ENCODE data around the gene NUDCD3.

Gene NUDCD3

DNA sequence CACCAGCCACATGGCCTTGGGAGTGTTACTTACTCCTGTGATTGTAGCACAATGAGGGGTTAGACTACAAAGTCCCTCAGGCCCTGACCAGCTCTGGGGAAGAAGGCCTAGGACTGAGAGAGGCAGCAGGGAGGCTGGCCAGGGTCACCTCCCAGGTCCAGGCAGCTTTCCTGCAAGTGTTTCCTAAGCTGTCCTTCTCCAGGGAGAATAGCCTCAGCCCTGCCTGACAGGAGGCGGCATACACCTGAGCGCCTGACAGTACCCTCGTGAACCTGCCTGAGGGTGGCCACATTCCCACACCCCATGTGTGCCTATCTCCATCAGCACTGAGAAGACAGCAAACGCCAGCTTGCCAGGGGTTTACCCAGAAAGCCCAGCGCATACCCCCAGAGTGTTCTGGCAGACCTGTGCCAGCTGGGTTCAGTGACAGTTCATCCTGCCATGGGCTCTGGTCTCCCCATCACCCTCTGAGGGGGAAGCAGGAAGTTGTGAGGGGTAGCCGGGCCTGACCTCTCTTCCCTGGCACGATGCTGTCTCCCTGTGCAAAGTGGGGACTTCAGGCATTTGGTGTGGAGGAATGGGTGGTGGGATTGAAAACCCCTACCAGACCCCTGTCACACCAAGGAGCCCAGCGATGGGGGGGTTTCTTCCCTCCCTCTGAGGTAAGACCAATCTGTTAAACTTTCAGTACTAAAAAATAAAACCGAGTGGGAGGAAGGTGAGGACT, 108.8 kb downstream of the NUDCD3 start:
- DNase-seq, result no peak

DNA sequence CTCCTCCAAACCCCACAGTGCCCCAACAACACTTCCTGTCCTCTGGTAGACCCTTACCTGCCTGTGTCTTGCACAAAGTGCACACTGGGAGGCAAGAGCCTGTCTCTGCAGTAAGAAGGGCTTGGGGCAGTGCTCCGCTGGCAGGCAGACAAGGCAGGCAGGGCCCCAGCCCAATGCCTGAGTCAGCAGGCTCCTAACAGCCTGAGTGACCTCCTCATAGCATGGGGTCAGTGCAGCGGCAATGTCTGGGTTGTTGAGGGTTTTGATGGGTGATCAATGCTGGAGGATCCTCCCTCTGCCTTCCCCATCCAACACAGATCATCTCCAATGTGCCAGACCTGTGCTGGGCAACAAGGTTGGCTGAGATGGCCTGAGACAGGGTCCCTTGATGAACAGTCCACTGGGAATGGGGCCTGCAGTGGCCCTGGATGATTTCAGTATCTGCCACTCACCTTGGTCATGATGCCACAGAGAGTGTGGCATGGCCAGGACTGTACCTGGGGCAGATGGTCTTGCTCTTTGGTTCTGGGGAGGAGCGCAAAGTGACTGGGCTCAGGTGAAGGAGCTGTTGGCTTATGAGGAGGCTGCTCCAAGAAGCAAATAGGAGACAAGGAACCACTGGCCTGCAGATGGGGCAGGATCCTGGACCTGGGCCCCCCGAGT, 109.5 kb downstream of the NUDCD3 start:
- DNase-seq, result no peak

DNA sequence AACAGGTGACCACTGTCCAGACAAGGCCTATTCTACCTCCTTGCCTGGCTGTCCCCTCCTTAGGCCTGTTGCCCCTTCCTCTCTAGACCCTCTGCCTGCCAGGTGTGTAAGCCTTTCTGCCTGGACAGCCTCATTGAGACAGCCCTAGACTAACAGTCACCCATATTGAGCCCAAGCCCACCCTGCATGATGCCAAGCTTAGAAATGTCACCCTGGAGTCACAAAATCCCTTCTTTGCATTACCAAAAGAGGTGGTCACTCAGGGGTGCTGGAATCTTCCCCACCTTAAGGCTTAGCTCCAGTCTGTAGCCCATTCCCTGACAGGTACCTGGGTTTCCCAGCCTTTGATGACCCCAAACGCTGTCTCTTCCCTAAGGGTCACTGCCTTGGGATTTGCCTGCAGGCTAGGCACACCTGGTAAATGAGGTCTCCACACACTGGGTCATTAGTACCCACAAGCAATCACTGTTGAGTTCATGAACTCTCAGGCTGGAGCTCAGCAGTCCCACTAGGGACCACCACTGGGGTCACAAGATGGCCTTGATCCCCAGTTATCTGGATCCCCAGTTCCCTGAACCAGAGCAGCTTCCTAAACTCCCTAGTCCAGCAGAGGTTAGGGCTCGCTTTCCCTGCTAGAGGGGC, 110.1 kb downstream of the NUDCD3 start:
- DNase-seq, result no peak

DNA sequence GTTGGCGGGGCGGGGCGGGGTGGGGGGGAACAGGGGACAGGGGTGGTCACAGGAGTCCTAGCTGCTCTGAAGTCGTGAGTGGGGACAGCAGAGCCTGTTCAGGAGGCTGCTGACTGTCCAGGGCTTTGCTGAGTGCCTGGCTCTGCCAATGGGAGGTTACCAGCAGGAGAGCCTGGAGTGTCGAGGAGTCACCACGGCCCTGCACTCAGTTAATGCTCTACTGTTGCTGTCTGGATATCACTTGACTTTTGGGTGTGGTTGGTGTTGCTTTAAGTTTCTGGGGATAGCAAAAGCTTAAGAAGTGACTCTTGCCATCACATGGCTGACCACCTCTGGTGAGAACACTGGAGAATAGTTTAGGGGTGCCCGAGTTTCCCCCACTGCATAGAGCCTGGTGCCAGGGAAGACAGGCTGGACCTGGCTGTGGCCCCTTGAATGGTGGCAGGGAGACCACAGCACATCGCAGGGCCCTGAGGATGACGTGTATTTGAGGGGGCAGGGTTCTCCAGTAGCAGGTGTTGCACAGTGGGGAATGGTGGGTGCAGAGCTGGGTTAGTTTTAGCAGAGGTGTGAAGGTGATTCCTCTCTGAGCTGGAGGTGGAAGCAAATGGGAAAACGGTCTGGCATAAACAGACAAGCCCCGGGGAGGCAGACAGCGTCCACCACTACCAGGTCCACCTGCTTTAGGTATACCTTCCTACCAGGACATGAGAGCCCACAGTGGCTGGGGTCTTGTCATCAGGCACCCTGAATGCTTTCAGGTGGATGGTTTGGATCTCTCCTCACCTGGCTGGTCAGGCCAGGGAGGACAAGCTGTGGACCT, 110.9 kb downstream of the NUDCD3 start:
- DNase-seq, result no peak

DNA sequence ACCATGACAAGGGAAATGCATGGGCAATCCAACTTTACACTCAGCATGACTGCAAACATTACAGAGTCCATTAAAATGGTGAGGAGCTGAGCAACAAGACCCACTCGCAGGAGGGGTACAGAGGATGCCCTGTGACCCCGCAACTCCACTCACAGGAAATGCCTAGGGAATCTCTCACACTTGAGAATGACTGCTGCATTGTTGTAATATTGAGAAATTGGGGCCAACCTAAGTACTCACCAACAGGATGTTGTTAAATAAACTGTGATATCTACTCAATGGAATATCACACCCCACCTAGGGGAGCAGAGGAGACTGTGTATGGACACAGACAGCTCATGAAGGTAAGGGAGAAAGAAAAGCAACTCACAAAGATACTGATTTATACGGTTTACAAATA, 111.7 kb downstream of the NUDCD3 start:
- DNase-seq, result no peak

DNA sequence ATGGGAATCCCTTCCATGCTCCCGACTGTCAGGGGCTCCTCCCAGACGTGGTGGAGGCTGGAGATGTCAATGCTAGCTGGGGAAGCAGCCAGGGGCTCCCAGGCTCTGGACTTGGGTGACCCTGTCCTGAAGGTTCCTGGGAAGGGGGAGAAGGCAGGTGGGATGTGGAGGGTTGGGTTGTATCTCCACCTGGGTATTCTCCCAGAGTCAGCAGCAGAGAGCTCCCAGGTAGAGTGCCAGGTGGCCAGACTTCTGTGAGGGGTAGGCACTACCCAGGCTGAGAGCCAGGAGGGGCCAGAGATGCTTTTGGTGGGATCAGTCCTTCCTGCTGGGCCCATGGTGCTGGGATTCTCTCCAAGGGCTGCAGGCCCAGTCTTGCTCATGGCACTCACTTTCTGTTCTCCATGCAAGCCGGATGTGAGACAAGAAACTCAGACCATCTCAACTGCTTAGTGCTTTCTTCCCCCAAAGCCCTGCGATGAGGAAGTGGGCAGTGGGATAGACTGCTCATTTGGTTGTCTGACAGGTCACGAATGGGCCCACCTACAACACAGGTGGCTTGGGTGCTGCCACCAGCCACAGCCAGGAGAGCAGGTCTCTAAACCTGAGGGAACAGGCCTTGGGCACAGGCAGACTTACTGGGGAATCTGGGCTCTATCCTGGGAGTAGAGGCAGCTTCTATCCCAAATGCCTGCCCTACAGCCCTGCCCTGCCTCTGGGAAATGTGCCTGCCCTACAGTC, 112.6 kb downstream of the NUDCD3 start:
- DNase-seq, result no peak

DNA sequence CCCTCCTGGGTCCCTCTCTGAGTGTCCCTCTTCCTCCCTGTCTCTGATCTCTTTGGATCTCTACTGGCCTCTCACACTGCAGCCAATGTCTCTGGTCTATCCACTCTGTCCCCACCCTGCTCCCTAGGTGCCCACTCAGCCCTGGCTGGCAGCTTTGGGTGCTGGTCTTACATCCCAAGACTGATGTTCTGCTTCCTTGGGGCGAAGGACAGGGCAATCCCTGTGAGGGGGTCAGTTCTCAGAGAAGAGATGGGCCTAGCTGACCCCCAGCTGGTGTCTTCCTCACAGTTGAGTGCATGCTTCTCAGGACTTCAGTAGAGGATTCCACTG, 113.4 kb downstream of the NUDCD3 start:
- no peak for DNase-seq

DNA sequence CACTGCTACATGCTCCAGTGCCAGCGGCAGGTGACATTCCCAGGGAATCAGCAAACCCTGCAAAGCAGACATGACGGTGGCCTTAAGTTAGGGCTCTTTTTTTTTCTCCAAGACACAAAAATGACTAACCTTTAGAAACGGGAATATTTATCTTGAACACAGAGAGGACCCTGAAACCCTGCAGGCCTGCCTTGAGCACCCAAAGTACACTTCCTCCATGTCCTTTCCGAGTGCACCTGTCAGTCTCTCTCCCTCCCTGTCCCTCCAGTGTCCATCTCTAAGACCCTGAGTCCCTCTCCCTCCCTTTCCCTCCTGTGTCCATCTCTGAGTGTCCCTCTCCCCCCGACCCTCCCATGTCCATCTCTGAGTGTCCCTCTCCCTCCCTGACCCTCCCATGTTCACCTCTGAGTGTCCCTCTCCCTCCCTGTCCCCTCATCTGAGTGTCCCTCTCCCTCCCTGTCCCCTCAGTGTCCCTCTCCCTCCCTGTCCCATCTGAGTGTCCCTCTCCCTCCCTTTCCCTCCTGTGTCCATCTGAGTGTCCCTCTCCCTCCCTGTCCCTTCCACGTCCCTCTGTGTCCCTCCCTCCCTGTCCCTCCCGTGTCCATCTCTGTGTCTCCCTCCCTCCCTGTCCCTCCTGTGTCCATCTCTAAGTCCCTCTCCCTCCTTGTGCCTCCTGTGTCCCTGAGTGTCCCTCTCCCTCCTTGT, 113.9 kb downstream of the NUDCD3 start:
- DNase-seq, result no peak

DNA sequence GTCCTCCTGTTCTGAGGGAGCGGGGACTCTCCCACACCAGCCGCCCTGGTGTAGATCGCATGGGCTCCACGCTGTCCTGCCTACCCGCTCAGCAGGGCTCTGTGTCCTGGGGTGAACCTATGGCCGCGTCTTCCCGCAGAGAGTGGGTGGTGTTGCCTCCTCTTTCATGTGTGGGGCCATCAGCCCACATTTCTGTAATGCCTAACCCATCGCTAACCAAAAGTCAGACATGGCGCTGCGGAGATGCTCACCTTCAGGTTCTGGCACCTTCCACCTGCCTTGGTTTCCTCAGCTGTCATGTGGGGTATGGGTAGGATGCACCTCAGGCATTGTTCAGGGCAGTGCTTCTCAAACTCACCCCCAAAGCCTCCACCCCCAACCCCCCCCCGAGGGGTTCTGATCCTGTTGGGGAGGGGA, 114.5 kb downstream of the NUDCD3 start:
- no peak for DNase-seq

DNA sequence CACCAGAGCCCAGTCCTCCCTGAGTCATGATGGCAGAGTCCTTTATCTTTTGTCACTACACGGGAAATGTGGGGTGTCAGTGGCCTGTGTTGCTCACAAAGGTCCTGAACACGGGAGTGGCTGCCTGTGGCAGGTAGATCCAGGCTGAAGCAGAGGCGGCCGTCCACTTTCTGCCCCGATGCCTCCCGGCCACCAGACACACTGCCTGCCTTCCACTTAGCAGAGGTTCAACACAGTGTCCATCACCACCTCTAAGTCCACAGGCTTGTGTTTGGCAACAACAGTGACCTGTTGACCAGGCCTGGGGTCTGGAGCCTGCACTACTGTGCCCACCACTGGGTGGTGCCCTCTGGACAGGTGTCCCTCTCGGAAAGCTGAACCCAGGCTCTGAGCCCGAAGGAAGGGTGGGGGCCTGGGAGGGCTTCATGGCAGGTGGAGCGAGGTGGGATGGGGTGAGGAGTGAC, 115.2 kb downstream of the NUDCD3 start:
- DNase-seq, result no peak

DNA sequence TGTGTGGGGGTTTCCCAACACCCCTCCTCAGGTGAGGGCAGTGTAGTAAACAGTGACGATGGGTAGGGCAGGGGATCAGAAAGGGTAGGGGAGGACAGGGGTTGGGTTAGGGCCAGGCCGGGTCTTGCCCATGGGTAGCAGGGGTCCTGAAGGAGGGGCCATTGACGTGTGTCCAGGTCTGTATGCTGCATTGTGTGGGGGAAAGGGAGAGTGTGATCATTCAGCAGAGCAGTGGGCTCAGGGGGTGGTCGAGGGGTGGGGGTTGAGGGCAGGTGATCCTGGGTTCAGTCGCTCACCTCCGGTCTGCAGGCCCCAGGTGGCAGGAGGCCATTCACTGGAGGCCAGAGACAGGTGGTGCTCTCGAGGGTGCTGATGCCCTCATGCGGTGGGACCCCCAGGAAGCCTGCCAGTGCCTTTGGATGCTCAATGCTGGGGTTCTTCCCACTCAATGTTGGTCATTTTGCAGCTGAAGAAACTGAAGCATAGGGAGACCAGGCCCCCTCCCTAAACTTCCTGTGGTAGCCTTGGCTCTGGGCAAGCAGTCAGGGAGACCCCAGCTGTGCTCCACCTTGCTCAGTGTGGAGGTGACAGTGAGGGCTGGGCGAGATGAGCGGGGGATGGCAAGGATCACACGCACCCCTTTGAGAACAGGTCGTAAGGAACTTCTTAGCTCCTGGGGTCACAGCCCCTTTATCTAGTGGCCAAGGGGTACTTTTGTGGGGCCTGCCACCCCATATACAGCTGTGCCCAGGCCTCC, 116.3 kb downstream of the NUDCD3 start:
- no peak for DNase-seq

DNA sequence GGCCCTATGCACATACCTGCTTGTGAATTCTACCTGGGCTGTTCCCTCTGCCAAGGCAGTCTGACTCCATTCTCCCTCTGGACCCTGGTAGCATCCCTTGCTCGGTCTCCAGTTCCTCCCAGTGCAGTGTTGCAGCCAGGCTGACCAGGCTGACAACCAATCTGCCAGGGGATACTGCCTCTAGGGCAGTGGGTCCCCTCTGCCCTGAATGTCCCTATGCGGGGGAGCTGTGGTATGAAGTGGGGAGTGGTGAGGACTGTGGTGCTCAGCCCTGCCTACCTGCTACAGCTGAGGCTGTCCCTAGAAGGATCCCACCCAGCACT, 117.1 kb downstream of the NUDCD3 start:
- no peak for DNase-seq

DNA sequence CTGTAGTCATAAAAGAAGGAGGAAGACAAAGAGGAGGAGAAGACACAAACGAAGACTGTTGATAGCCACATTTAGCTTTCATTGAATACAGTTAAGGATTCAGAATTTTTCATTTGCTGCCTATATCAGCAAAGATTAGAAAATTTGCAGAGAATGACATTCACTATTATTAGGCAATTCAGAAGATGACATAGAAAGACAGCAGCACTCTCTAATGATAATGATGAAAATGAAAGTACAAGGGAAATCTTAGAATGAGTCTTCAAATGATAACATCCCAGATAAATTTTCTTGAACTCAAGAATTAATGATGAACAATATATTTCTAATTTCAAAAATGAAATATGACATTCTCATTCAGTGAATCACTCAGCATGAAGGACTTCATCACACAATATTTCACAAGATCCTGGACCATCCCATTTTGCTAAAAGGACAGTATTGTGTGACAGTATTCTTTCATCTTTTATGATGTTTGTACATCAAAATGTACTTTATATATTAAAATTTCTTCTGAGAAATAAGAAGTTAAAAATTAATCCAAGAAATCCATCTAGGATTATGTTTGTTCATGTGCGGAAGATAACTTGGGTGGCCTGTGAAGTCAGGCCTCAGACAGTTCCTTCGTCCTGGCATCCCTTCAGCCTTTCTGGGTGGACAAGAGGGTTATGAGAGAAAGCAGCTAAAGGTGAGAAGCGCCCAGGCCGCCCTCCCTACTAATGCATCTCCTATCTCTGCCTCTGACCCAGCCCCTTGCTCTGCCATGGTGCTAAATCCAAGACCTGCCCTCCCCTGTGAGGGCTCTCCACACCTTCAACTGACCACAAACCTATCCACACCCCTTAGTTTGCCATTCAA, 117.7 kb downstream of the NUDCD3 start:
- DNase-seq, result no peak

DNA sequence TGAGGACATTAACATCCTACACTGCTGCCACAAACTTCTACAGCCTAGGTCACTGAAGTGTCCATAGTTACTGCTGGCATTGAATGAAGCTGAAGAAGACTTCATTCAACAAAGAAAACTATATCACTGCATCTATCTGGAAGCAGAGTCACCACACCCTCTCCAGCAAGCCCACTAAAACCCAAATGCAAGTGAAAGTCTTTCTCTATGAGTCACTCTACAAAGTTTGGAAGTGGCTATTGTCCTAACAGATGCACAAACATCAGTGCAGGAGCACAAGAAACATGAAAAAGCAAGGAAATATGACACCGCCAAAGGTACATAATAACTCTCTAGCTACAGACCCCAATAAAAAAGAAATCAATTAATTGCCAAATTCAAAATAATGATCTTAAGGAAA, 121.6 kb downstream of the NUDCD3 start:
- no peak for DNase-seq

DNA sequence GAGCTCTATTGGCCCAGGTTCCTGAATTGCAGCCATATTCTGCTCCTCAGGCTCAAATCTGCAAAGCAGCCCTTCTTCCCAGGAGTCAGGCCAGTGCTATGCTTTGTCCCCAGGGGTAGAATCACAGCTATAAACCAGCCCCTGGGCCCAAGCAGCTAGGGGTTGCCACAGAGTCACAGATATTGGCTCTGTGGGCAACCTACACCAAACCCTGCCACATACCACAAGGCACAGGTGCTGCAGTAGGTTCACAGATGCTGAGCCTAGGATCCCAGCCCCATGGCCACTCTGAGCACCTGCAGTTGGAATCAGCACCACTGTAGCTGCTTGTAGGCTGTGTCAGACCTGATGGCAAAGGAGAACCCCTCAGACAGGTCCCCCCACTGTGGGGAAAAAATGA, 122.0 kb downstream of the NUDCD3 start:
- no peak for DNase-seq

DNA sequence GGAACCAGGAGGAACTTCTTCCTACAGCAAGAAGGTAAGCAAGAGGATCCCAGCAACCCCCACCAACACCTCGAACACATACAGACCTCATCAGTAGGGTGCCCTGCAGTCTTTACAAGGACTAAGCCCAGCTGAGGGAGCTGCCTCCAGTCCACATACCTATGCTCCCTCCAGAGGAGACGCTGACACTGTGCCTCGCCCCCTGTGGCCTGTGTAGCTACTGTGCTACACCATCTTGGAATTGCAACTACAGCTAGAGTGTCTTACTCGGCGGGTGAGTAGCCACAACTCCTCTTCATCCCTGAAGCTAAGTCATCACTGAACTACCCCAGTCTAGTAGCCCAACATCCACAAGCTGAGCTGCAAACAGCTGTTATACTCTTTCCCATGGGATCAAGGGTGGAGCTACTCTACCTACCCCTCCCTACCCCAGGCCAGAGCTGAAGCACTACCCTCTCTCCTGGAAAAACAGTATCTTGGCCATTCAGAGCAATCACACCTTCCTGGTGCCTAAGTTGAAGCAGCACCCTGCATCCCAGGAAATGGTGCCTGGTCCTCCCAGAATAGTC, 122.9 kb downstream of the NUDCD3 start:
- no peak for DNase-seq

DNA sequence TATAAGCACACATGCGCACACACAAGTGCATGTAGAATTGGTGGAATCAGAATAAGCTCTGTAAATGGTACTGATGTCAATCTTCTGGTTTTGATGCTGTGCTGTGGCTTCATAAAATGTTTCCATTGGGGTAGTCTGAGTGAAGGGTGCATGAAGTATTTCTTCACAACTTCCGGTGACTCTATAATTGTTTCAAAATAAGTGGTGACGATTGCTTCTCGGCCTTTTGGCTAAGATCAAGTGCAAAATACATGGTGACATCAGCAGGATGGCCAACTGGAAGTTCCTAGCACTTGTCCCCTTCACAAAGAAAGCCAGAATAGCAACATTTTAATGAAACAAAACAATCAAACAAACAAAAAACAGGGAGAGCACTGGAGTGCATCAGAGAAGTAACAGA, 123.5 kb downstream of the NUDCD3 start:
- no peak for DNase-seq

DNA sequence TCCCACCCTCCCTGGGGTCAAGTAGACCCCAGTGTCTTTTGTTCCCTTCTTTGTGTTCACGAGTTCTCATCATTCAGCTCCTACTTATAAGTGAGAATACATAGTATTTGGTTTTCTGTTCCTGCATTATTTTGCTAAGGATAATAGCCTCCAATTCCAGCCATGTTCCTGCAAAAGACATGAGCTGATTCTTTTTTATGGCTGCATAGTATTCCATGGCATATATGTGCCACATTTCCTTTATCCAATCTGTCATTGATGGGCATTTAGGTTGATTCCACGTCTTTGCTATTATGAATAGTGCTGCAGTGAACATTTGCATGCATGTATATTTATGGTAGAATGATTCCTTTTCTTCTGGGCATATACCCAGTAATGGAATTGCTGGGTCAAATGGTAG, 136.8 kb downstream of the NUDCD3 start:
- DNase-seq, result no peak

DNA sequence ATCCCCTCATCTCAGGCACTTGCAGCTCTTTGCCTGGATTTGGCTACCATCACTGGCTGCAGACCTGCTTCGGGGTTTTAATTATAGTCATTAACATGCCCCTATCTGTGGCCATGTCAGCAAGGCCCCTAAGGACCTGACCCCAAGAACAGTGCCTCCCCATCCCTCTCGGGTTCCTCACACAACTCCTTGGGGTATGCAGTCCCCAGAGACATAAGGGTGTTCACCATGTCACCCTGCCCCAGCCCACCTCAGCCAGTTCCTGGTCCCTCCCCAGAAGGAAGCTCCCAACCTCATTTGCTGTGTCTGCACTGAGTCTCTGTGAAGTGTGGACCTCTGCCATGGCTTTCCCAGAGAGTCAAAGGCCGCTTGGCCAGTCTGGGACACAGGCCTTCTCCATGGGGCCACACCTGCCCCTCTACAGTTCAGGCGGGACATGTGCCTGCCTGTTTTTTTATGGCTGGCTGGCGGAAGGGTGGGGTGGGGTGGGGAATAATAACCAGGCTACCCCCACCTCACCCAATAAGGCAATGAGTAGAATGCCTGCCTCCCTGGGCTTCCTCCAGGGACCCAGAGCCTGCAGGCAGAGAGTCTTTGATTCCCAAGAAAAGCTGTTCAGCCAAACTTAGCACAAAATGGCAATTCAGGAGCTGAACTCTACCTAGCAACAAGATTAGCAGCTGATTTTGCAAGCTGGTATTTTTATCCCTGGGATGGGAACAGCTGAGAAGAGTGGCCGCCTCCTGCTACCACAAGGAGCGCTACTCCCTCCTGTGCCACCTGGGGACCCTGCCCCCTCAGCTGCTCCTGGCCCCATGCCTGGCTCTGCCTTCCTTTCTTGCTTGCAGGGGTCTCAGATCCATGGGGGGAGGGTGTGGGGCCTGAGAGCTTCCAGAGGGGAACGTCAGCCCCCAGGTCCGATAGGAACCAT, 141.3 kb downstream of the NUDCD3 start:
- DNase-seq, result no peak
